Neutrophil (primary cell): Measurements from ENCODE around the gene NT5C.

Experiments used
- H3K27ac ChIP-seq: fragments of 200-600 bp; sonication (generic); 2 replicates; pipeline ENCODE4 v1.5.1; 2016; ENCODE audit warnings: mild to moderate bottlenecking, moderate library complexity
- H3K27me3 ChIP-seq: fragments of 200-600 bp; sonication (generic); 2 replicates; pipeline ENCODE4 v1.6.0; 2016; ENCODE audit warnings: mild to moderate bottlenecking
- H3K36me3 ChIP-seq: fragments of 200-600 bp; sonication (generic); 2 replicates; pipeline ENCODE4 v1.5.1; 2017
- H3K4me1 ChIP-seq, 2 experiments: fragments of 200-600 bp in 1 of 2; sonication (generic) in 1 of 2; 1 replicate in 1 of 2; 2 replicates in 1 of 2; pipeline versions ENCODE4 v1.5.1 to v1.6.1; 2013 to 2016; ENCODE audit warnings: low read depth in 1 of 2, low read length in 1 of 2, mild to moderate bottlenecking in 1 of 2, moderate library complexity in 1 of 2; ENCODE audit not compliant: control insufficient read depth in 1 of 2, insufficient read depth in 1 of 2
- H3K4me3 ChIP-seq, 2 experiments: fragments of 200-600 bp in 1 of 2; sonication (generic) in 1 of 2; 1 replicate in 1 of 2; 2 replicates in 1 of 2; pipeline ENCODE4 v1.5.1; 2013 to 2016; ENCODE audit warnings: low read depth in 1 of 2, low read length in 1 of 2, mild to moderate bottlenecking in 1 of 2, moderate library complexity in 1 of 2
- H3K9me3 ChIP-seq: fragments of 200-600 bp; sonication (generic); 2 replicates; pipeline ENCODE4 v1.5.1; 2016
- TF ChIP-seq, protein P1 (sequence below): fragments of 200-600 bp; sonication (generic); IDR thresholded peaks from 2 replicates; pipeline ENCODE4 v1.5.1; 2016; ENCODE audit warnings: antibody characterized with exemption

NT5C gene

DNA sequence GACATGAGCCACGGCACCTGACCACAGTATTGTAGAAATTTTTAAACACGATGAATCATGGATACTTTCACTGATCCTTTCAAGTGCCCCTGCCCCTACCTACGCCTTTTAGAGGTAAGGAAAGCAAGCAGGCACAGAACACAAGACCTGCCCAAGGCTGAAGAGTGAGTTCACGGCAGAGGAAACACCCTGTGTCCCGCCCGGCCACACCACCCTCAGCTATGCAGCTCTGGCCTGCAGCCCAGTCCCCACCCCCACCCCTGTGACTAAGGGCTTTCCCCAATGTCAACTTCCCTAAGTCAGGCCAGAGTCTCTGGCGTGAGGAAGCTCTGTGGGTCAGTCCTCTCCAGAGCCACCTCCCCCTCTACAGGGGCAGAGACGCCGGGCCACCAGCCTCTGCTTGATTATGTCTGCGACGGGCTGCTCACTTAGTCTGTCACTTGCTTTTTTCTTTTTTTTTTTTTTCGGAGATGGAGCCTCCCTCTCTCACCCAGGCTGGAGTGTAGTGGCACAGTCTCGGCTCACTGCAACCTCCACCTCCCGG lies 35.4 kb downstream of the NT5C start:
- H3K9me3 ChIP-seq, result no peaks in the 10 kb centered on the region
- peaks cover 48% of the 10 kb centered on the region for H3K36me3 ChIP-seq
- H3K27me3 ChIP-seq, result no peaks in the 10 kb centered on the region
- peaks cover 57 to 61% of the 10 kb centered on the region in 2 experiments for H3K4me1 ChIP-seq
- peak overlapping the region; percentile 98 for H3K27ac ChIP-seq
- TF ChIP-seq, protein P1, sequence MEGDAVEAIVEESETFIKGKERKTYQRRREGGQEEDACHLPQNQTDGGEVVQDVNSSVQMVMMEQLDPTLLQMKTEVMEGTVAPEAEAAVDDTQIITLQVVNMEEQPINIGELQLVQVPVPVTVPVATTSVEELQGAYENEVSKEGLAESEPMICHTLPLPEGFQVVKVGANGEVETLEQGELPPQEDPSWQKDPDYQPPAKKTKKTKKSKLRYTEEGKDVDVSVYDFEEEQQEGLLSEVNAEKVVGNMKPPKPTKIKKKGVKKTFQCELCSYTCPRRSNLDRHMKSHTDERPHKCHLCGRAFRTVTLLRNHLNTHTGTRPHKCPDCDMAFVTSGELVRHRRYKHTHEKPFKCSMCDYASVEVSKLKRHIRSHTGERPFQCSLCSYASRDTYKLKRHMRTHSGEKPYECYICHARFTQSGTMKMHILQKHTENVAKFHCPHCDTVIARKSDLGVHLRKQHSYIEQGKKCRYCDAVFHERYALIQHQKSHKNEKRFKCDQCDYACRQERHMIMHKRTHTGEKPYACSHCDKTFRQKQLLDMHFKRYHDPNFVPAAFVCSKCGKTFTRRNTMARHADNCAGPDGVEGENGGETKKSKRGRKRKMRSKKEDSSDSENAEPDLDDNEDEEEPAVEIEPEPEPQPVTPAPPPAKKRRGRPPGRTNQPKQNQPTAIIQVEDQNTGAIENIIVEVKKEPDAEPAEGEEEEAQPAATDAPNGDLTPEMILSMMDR, result peak; percentile 29
- H3K4me3 ChIP-seq, result peak overlapping the region; percentile 39 to 47

DNA sequence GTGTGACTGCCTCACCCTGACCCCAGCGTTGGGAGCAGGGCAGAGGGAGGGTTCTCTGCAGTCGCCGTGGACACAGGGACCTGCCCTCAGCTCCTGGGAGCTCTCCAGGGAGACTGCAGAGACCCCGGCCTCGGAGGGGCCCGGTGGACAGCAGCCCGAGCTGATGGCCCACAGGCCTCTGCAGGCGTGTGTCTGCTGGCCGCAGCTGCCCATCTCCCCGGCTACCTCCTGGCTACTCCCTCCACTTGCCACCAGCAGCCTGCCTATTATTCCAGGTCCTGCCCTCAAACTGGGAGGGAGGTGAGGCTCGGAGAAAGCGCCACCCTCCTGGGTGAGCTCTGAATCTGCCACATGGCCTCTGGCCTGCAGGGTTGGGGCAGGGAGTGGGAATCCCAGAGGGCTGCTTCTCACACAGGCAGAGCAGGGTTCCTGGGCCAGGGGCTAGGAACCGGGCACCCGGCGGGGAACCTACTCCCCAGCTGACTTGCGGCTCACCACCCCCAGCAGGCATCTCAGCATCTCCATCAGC lies 36.6 kb downstream of the NT5C start:
- H3K4me1 ChIP-seq, result peaks cover 68 to 73% of the 10 kb centered on the region in 2 experiments
- peaks cover 37% of the 10 kb centered on the region for H3K36me3 ChIP-seq
- H3K9me3 ChIP-seq, result no peaks in the 10 kb centered on the region
- H3K4me3 ChIP-seq, result peak overlapping the region in 1 of 2 experiments; percentile 39
- H3K27ac ChIP-seq, result peak overlapping the region; percentile 98
- TF ChIP-seq, protein P1, result no peak
- no peaks in the 10 kb centered on the region for H3K27me3 ChIP-seq

DNA sequence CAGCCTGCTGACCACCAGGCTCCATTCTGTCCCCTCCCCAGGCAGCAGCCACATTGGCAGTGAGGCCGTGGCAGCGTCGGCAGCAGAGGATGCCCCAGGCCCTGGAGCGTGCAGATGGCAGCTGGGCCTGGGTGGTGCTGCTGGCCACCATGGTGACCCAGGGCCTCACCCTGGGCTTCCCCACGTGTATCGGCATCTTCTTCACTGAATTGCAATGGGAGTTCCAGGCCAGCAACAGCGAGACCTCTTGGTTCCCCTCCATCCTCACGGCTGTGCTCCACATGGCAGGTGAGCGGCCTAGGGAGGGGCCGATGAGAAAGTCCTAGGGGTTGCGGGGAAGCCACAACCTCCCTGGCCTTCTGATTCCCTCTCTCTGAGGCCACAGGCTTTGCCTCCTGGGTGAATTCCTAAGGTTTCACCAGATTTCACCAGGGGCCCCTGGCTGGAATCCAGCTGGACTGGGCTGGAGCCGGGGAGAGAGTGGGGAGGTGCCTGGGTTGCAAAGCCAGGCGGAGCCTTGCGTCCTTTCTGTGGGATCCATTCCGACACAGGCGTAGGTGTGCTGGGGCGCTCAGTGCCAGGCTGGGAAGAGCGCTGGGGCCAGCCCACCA lies 37.9 kb downstream of the NT5C start:
- Histone ChIP-seq H3K36me3 (peaks cover 24% of the 10 kb centered on the region), H3K9me3 (no peaks in the 10 kb centered on the region), H3K27me3 (no peaks in the 10 kb centered on the region), H3K27ac (peak overlapping the region; percentile 98), H3K4me3 (peak overlapping the region in 1 of 2 experiments; percentile 42), H3K4me1 (peaks cover 81 to 85% of the 10 kb centered on the region in 2 experiments)
- TF ChIP-seq, protein P1, result no peak

DNA sequence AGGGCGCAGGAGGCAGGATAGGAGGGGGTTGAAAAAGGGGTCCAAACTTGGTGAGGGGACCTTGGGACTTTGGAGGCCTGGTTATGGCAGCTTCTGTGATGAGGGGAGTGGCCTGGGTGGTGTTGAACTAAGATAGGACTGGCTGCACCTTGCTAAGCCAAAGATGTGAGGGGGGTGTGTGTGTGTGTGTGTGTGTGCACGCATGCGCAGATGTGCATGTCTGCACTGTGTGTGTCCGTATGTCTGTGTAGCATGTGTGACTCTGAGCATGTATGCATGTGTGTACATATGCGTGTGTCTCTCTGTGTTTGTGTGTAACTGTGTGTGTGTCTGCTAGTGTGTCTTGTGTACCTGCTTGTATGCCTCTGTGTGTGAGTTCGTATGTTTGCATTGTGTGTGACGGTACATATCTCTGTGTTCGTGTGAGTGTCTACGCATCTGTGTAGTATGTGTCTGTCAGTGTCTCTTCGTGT lies 39.7 kb downstream of the NT5C start:
- H3K9me3 ChIP-seq, result no peaks in the 10 kb centered on the region
- peaks cover 86 to 94% of the 10 kb centered on the region in 2 experiments for H3K4me1 ChIP-seq
- TF ChIP-seq, protein P1, result no peak
- H3K36me3 ChIP-seq, result peaks cover 8% of the 10 kb centered on the region
- peak overlapping the region in 1 of 2 experiments; percentile 42 for H3K4me3 ChIP-seq
- no peaks in the 10 kb centered on the region for H3K27me3 ChIP-seq
- peak overlapping the region; percentile 98 for H3K27ac ChIP-seq

DNA sequence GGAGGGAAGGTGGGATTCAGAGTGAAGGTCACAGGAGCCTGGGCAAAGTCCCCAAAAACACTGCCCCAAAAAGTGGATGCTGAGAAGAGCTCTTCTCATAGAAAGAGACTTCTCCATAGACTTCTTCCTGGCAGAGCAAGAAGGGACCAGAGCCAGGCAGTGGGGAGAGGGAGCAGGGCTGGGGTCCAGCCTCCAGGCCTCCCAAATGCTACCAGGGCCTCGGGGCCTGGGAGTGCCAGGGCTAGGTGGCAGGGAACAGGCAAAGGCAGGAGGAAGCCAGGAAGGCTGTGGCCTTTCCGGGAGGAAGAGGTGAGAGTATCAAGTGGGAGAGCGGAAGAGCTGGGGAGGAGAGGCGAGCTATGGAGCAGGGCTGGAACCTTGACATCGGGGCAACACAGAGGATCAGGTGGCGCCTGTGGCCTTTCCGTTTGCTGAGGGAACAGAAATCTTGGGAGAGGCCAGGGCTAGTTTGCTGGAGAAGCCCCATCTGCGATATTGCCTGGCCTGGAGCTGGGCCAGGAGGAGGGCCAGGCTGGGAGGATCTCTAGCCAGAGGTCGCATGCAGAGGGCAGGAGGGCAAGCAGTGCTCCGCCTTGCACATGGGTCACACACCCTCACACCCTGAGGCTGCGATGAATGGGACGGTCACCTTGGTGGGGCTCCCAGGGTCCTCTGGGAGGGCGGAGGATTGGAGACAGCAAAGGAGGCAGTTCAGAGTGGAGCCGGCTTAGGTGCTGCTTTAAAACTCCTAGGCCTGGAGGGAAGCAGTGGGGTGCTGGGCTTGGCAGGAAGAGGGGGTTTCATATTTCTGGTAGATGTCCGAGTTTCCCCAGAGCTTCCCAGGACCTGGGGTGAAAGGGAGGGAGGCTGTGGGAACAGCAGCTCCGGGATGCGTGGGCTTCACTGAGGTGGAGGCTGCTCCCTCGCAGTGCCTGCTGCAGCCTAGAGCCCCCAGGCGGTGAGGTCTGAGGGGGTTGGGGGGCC lies 40.4 kb downstream of the NT5C start:
- Histone ChIP-seq H3K9me3 (no peaks in the 10 kb centered on the region), H3K27me3 (no peaks in the 10 kb centered on the region), H3K27ac (peak overlapping the region; percentile 98), H3K4me3 (no peak overlapping the region), H3K36me3 (peaks cover 8% of the 10 kb centered on the region), H3K4me1 (peaks cover 79 to 86% of the 10 kb centered on the region in 2 experiments)
- TF ChIP-seq, protein P1, result no peak
